ENCODE data around the gene POP7. TPM values are rescaled to one million over a fixed set of nuclear protein-coding genes. Genes with fewer than 3 reads are reported as not detected.

Gene POP7
- total RNA-seq, 1 experiment from 2014 or later: 79.2 TPM

DNA sequence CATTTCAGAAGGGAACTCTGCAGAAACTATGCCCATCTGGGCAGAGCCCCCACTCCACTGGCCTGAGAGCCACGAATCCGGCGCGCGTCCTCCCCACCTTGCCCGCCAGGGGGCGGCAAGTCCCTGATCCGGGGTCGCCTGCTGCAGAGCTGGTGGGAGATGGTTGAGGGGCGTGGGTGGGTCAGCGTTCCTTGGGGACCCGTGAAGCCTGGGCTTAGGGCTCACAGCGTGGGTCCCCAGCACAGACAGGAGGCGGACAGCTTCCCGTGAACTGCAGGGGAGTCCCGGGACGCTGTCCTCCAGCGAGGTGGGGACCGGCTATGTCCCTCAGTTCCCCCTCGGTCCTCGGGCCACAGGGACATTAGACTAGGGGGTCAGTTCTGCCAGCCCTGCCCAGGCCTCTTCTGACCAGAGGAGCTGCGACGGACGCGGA, 585 bp upstream of the POP7 start:
- DNase-seq (ENCODE audit: low spot score): peak; percentile 90
- Mint-ChIP-seq H3K9me3 (no peaks in the 10 kb centered on the region), H3K27ac (peak overlapping the region; percentile 82), H3K36me3 (peaks cover 10% of the 10 kb centered on the region), H3K27me3 (ENCODE audit: low read depth) (no peaks in the 10 kb centered on the region), H3K4me3 (peak overlapping the region; percentile 96), H3K4me1 (peaks cover 8% of the 10 kb centered on the region)
- ATAC-seq: peak; percentile 73
- ChIA-PET POLR2A (interaction anchor here (0.5 to 2.3 kb wide), 24 partner anchors 11 to 524 kb away, joined by 3 to 30 read pairs (median 4); partner anchors contain the start of genes AGFG2, EPHB4, EPO and FBXO24), CTCF (interaction anchor here (0.6 to 6.3 kb wide), 81 partner anchors 8 to 549 kb away, joined by 3 to 119 read pairs (median 6); partner anchors contain the start of genes ACTL6B, AGFG2, EPHB4 and EPO)
- TF ChIP-seq GABPB1 (CRISPR knock-in tag; IDR thresholded peaks at IDR 0.05) (no peak), TCF7 (CRISPR knock-in tag; IDR thresholded peaks at IDR 0.05; ENCODE audit: low read depth) (no peak), ZNF396 (CRISPR knock-in tag; IDR thresholded peaks at IDR 0.05; ENCODE audit: borderline replicate concordance) (no peak), JAZF1 (CRISPR knock-in tag; IDR thresholded peaks at IDR 0.05) (no peak), FOXJ3 (CRISPR knock-in tag; IDR thresholded peaks at IDR 0.05; ENCODE audit: borderline replicate concordance) (no peak), ZNF671 (CRISPR knock-in tag; IDR thresholded peaks at IDR 0.05) (no peak), ZNF423 (CRISPR knock-in tag; IDR thresholded peaks at IDR 0.05) (no peak), ETV6 (CRISPR knock-in tag; IDR thresholded peaks at IDR 0.05) (no peak), RORB (CRISPR knock-in tag; IDR thresholded peaks at IDR 0.05) (no peak), ATF1 (CRISPR knock-in tag; IDR thresholded peaks at IDR 0.05) (0 out of 2 replicates have a peak, but pooled peaks have one; percentile 67), GRHL2 (CRISPR knock-in tag; IDR thresholded peaks at IDR 0.05; ENCODE audit: insufficient replicate concordance, severe bottlenecking) (no peak), ZNF138 (CRISPR knock-in tag; conservative IDR thresholded peaks at IDR 0.05) (no peak), GTF2I (CRISPR knock-in tag; conservative IDR thresholded peaks at IDR 0.05) (no peak), FOXP1 (CRISPR knock-in tag; IDR thresholded peaks at IDR 0.05; ENCODE audit: borderline replicate concordance) (no peak), ZNF219 (CRISPR knock-in tag; IDR thresholded peaks at IDR 0.05; ENCODE audit: borderline replicate concordance) (no peak)
- TF ChIP-seq, protein P1, sequence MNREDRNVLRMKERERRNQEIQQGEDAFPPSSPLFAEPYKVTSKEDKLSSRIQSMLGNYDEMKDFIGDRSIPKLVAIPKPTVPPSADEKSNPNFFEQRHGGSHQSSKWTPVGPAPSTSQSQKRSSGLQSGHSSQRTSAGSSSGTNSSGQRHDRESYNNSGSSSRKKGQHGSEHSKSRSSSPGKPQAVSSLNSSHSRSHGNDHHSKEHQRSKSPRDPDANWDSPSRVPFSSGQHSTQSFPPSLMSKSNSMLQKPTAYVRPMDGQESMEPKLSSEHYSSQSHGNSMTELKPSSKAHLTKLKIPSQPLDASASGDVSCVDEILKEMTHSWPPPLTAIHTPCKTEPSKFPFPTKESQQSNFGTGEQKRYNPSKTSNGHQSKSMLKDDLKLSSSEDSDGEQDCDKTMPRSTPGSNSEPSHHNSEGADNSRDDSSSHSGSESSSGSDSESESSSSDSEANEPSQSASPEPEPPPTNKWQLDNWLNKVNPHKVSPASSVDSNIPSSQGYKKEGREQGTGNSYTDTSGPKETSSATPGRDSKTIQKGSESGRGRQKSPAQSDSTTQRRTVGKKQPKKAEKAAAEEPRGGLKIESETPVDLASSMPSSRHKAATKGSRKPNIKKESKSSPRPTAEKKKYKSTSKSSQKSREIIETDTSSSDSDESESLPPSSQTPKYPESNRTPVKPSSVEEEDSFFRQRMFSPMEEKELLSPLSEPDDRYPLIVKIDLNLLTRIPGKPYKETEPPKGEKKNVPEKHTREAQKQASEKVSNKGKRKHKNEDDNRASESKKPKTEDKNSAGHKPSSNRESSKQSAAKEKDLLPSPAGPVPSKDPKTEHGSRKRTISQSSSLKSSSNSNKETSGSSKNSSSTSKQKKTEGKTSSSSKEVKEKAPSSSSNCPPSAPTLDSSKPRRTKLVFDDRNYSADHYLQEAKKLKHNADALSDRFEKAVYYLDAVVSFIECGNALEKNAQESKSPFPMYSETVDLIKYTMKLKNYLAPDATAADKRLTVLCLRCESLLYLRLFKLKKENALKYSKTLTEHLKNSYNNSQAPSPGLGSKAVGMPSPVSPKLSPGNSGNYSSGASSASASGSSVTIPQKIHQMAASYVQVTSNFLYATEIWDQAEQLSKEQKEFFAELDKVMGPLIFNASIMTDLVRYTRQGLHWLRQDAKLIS (CRISPR knock-in tag; IDR thresholded peaks at IDR 0.05; ENCODE audit: borderline replicate concordance): no peak
- TF ChIP-seq, protein P2, sequence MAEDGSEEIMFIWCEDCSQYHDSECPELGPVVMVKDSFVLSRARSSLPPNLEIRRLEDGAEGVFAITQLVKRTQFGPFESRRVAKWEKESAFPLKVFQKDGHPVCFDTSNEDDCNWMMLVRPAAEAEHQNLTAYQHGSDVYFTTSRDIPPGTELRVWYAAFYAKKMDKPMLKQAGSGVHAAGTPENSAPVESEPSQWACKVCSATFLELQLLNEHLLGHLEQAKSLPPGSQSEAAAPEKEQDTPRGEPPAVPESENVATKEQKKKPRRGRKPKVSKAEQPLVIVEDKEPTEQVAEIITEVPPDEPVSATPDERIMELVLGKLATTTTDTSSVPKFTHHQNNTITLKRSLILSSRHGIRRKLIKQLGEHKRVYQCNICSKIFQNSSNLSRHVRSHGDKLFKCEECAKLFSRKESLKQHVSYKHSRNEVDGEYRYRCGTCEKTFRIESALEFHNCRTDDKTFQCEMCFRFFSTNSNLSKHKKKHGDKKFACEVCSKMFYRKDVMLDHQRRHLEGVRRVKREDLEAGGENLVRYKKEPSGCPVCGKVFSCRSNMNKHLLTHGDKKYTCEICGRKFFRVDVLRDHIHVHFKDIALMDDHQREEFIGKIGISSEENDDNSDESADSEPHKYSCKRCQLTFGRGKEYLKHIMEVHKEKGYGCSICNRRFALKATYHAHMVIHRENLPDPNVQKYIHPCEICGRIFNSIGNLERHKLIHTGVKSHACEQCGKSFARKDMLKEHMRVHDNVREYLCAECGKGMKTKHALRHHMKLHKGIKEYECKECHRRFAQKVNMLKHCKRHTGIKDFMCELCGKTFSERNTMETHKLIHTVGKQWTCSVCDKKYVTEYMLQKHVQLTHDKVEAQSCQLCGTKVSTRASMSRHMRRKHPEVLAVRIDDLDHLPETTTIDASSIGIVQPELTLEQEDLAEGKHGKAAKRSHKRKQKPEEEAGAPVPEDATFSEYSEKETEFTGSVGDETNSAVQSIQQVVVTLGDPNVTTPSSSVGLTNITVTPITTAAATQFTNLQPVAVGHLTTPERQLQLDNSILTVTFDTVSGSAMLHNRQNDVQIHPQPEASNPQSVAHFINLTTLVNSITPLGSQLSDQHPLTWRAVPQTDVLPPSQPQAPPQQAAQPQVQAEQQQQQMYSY (CRISPR knock-in tag; IDR thresholded peaks at IDR 0.05): no peak
- TF ChIP-seq, protein P3, sequence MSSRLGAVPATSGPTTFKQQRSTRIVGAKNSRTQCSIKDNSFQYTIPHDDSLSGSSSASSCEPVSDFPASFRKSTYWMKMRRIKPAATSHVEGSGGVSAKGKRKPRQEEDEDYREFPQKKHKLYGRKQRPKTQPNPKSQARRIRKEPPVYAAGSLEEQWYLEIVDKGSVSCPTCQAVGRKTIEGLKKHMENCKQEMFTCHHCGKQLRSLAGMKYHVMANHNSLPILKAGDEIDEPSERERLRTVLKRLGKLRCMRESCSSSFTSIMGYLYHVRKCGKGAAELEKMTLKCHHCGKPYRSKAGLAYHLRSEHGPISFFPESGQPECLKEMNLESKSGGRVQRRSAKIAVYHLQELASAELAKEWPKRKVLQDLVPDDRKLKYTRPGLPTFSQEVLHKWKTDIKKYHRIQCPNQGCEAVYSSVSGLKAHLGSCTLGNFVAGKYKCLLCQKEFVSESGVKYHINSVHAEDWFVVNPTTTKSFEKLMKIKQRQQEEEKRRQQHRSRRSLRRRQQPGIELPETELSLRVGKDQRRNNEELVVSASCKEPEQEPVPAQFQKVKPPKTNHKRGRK (CRISPR knock-in tag; IDR thresholded peaks at IDR 0.05; ENCODE audit: borderline replicate concordance): no peak
- TF ChIP-seq, protein P4, sequence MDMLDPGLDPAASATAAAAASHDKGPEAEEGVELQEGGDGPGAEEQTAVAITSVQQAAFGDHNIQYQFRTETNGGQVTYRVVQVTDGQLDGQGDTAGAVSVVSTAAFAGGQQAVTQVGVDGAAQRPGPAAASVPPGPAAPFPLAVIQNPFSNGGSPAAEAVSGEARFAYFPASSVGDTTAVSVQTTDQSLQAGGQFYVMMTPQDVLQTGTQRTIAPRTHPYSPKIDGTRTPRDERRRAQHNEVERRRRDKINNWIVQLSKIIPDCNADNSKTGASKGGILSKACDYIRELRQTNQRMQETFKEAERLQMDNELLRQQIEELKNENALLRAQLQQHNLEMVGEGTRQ (CRISPR knock-in tag; IDR thresholded peaks at IDR 0.05): no peak
- TF ChIP-seq, protein P5, sequence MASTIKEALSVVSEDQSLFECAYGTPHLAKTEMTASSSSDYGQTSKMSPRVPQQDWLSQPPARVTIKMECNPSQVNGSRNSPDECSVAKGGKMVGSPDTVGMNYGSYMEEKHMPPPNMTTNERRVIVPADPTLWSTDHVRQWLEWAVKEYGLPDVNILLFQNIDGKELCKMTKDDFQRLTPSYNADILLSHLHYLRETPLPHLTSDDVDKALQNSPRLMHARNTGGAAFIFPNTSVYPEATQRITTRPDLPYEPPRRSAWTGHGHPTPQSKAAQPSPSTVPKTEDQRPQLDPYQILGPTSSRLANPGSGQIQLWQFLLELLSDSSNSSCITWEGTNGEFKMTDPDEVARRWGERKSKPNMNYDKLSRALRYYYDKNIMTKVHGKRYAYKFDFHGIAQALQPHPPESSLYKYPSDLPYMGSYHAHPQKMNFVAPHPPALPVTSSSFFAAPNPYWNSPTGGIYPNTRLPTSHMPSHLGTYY (CRISPR knock-in tag; IDR thresholded peaks at IDR 0.05): no peak
- TF ChIP-seq, protein P6, sequence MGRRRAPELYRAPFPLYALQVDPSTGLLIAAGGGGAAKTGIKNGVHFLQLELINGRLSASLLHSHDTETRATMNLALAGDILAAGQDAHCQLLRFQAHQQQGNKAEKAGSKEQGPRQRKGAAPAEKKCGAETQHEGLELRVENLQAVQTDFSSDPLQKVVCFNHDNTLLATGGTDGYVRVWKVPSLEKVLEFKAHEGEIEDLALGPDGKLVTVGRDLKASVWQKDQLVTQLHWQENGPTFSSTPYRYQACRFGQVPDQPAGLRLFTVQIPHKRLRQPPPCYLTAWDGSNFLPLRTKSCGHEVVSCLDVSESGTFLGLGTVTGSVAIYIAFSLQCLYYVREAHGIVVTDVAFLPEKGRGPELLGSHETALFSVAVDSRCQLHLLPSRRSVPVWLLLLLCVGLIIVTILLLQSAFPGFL (CRISPR knock-in tag; IDR thresholded peaks at IDR 0.05; ENCODE audit: borderline replicate concordance): no peak
- TF ChIP-seq, protein P7, sequence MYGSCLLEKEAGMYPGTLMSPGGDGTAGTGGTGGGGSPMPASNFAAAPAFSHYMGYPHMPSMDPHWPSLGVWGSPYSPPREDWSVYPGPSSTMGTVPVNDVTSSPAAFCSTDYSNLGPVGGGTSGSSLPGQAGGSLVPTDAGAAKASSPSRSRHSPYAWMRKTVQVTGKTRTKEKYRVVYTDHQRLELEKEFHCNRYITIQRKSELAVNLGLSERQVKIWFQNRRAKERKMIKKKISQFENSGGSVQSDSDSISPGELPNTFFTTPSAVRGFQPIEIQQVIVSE (CRISPR knock-in tag; IDR thresholded peaks at IDR 0.05; ENCODE audit: borderline replicate concordance): no peak
- TF ChIP-seq, protein P8, sequence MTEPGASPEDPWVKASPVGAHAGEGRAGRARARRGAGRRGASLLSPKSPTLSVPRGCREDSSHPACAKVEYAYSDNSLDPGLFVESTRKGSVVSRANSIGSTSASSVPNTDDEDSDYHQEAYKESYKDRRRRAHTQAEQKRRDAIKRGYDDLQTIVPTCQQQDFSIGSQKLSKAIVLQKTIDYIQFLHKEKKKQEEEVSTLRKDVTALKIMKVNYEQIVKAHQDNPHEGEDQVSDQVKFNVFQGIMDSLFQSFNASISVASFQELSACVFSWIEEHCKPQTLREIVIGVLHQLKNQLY (CRISPR knock-in tag; IDR thresholded peaks at IDR 0.05): no peak

Measured in WTC11 (cell line).